K562 (cell line): Measurements from ENCODE around the gene RNF224. TPM values are rescaled to one million over a fixed set of nuclear protein-coding genes. Genes with fewer than 3 reads are reported as not detected.

ENCODE experiments used
- BRD9 ChIP-seq: fragments of 450-650 bp; IDR thresholded peaks from 2 replicates; pipeline ENCODE4 v1.6.1; 2018; ENCODE audit warnings: low read depth; ENCODE audit not compliant: partially characterized antibody
- CHAMP1 ChIP-seq: fragments of 450-650 bp; IDR thresholded peaks from 2 replicates; pipeline ENCODE4 v1.6.1; 2016; ENCODE audit warnings: mild to moderate bottlenecking
- GATAD2A ChIP-seq: fragments of 450-650 bp; IDR thresholded peaks from 2 replicates; pipeline ENCODE4 v1.6.1; 2017
- GTF3C2 ChIP-seq: IDR thresholded peaks from 3 replicates; pipeline ENCODE4 v1.6.1; 2011; ENCODE audit warnings: borderline replicate concordance, mild to moderate bottlenecking, moderate library complexity; ENCODE audit not compliant: insufficient read length; ENCODE audit errors: extremely low read depth
- HMG20A ChIP-seq: fragments of 450-650 bp; formaldehyde crosslinking; conservative IDR thresholded peaks from 2 replicates; pipeline ENCODE4 v1.4.0; 2020; ENCODE audit warnings: mild to moderate bottlenecking, mixed read lengths
- JUN ChIP-seq, 2 experiments: sonication (generic) in 1 of 2; formaldehyde crosslinking in 1 of 2; IDR thresholded peaks; 2 replicates each; pipeline versions ENCODE4 v1.6.1 to v1.8.0; 2012 to 2022; ENCODE audit warnings: borderline replicate concordance in 2 of 2, mild to moderate bottlenecking in 2 of 2, improper control_type of control experiment in 1 of 2, low read depth in 1 of 2, low read length in 1 of 2, missing genetic modification reagents in 1 of 2
- KLF1 ChIP-seq: fragments of 450-650 bp; IDR thresholded peaks from 2 replicates; pipeline ENCODE4 v1.6.1; 2016; ENCODE audit warnings: missing genetic modification characterization, missing compliant biosample characterization
- KLF10 ChIP-seq: fragments of 250-450 bp; sonication (Bioruptor Pico); IDR thresholded peaks from 2 replicates; pipeline ENCODE4 v1.6.1; 2021; ENCODE audit warnings: matching md5 sums
- MTA2 ChIP-seq: fragments of 450-650 bp; IDR thresholded peaks from 2 replicates; pipeline ENCODE4 v1.6.1; 2016; ENCODE audit warnings: low read depth
- POLR2AphosphoS2 ChIP-seq: IDR thresholded peaks from 2 replicates; pipeline ENCODE4 v1.6.1; 2012; ENCODE audit warnings: low read length, improper control_type of control experiment
- SNAPC5 ChIP-seq: fragments of 250-450 bp; sonication (Bioruptor Pico); IDR thresholded peaks from 2 replicates; pipeline ENCODE4 v1.8.0; 2021; ENCODE audit warnings: moderate library complexity, mild to moderate bottlenecking, inconsistent platforms
- SREBF2 ChIP-seq: sonication (generic); formaldehyde crosslinking; IDR thresholded peaks from 2 replicates; pipeline ENCODE4 v1.4.0; 2020; ENCODE audit warnings: mild to moderate bottlenecking, missing genetic modification reagents
- TCF3 ChIP-seq: sonication (generic); formaldehyde crosslinking; IDR thresholded peaks from 2 replicates; pipeline ENCODE4 v1.4.0; 2020; ENCODE audit warnings: mild to moderate bottlenecking, missing genetic modification reagents
- WHSC1 ChIP-seq: IDR thresholded peaks from one replicate; pipeline ENCODE4 v1.6.1; 2012; ENCODE audit warnings: low read length, control low read depth, inconsistent platforms
- ZBTB26 ChIP-seq: fragments of 450-650 bp; formaldehyde crosslinking; IDR thresholded peaks from 2 replicates; pipeline ENCODE4 v1.4.0; 2022; ENCODE audit warnings: missing genetic modification characterization
- ZBTB43 ChIP-seq: sonication (generic); formaldehyde crosslinking; IDR thresholded peaks from 2 replicates; pipeline ENCODE4 v1.8.0; 2023; ENCODE audit warnings: mild to moderate bottlenecking, missing genetic modification reagents
- ZNF133 ChIP-seq: fragments of 250-450 bp; sonication (Bioruptor Pico); IDR thresholded peaks from 2 replicates; pipeline ENCODE4 v1.4.0; 2020; ENCODE audit warnings: mild to moderate bottlenecking
- ZNF316 ChIP-seq: fragments of 450-650 bp; IDR thresholded peaks from 2 replicates; pipeline ENCODE4 v1.6.1; 2016
- ZNF347 ChIP-seq: fragments of 450-650 bp; formaldehyde crosslinking; IDR thresholded peaks from 2 replicates; pipeline ENCODE4 v1.4.0; 2020; ENCODE audit warnings: low read depth, mild to moderate bottlenecking, moderate library complexity
- ZNF75A ChIP-seq: fragments of 450-650 bp; formaldehyde crosslinking; IDR thresholded peaks from 2 replicates; pipeline ENCODE4 v1.4.0; 2020; ENCODE audit warnings: mild to moderate bottlenecking
- ZNF766 ChIP-seq: fragments of 200-800 bp; sonication (Bioruptor generic); conservative IDR thresholded peaks from 2 replicates; pipeline ENCODE4 v1.6.1; 2016; ENCODE audit warnings: missing genetic modification characterization, missing compliant biosample characterization
- ZNF785 ChIP-seq: fragments of 250-450 bp; sonication (Bioruptor Pico); IDR thresholded peaks from 2 replicates; pipeline ENCODE4 v1.4.0; 2020; ENCODE audit warnings: mild to moderate bottlenecking
- polyA plus RNA-seq, 8 experiments: library from polyadenylated mRNA; depleted of rRNA in 4 of 8; stranded (reverse) in 5 of 8; unstranded in 3 of 8; fragments of >200 nt; fragmentation: Nextera tagmentation in 2 of 8; fragmentation: Illumina TruSeq in 1 of 8; extraction: Ambion mirVana in 2 of 8; extraction: Trizol in 1 of 8; gene quantifications; 2 replicates each; pipeline versions ENCODE4 v1.2.1 to v1.2.3, GENCODE V29; 2011 to 2014; ENCODE audit warnings: inconsistent platforms in 1 of 8, missing spikeins in 1 of 8
- total RNA-seq, 7 experiments: library from RNA; depleted of rRNA in 6 of 7; stranded (reverse); fragments of >200 nt in 6 of 7; fragmentation: Illumina TruSeq in 2 of 7; extraction: Trizol in 2 of 7; gene quantifications; 2 replicates each; pipeline versions ENCODE4 v1.2.1 to v1.2.3, GENCODE V29; 2011 to 2021; ENCODE audit warnings: low replicate concordance in 1 of 7

RNF224 gene
- total and polyA plus RNA-seq, 9 of the 15 experiments (the other 6 are each of a cell fraction or from before 2014, with no cell fraction given) = not detected

GRCh38 chr9:137218754-137219271 lies 8.5 kb upstream of the RNF224 start (continued):
- TF ChIP-seq ZBTB43 (CRISPR knock-in tag) (no peak), WHSC1 (peak; percentile 15), ZNF766 (CRISPR knock-in tag) (no peak), SREBF2 (no peak), ZNF75A (CRISPR knock-in tag) (0 out of 2 replicates have a peak, but pooled peaks have one; percentile 49), KLF10 (CRISPR knock-in tag) (no peak), ZNF785 (CRISPR knock-in tag) (no peak), KLF1 (tag) (peak; percentile 91; the same call in 1 of the 2 replicates), GTF3C2 (no peak), ZNF133 (CRISPR knock-in tag) (0 out of 2 replicates have a peak, but pooled peaks have one; percentile 69), POLR2AphosphoS2 (peak; percentile 74; the same call in 1 of the 2 replicates), BRD9 (no peak), MTA2 (peak; percentile 27; the same call in 1 of the 2 replicates), TCF3 (CRISPR knock-in tag) (peak; percentile 71), JUN (IDR thresholded peaks at IDR 0.05; ENCODE audit: borderline replicate concordance, low read depth, low read length) (peak; percentile 70; the same call in 1 of the 2 replicates), JUN (CRISPR knock-in tag; IDR thresholded peaks at IDR 0.05; ENCODE audit: borderline replicate concordance) (no peak), GATAD2A (peak; percentile 76; the same call in 1 of the 2 replicates), HMG20A (CRISPR knock-in tag) (no peak), ZBTB26 (CRISPR knock-in tag) (peak; percentile 84; the same call in 1 of the 2 replicates), CHAMP1 (no peak), SNAPC5 (CRISPR knock-in tag) (no peak), ZNF347 (no peak), ZNF316 (peak; percentile 33)
